Stimulated activated CD8-positive, alpha-beta memory T cell treated with anti-CD3 and anti-CD28 coated beads, Interleukin-12 subunit alpha, Interleukin-12 subunit beta, amount 100 ng/mL, for 24 hours (primary cell): Measurements from ENCODE around the gene GAS6.
"Not testable (repeated sequence)": the region's sequence is repeated elsewhere in the genome, so short reads cannot be mapped to it uniquely, and the experiment has no call there.

ENCODE experiments used
- DNase-seq: peaks from one replicate; pipeline ENCODE4 v3.0.0-alpha.2; 2020; ENCODE audit errors: extremely low read depth

Gene GAS6

GRCh38 chr13:113791226-113791625 lies 72.7 kb downstream of the GAS6 start:
- DNase-seq: no peak

- not testable (repeated sequence) for DNase-seq
Observed at GRCh38 chr13:113789931-113790330, 73.9 kb downstream of the GAS6 start.

GRCh38 chr13:113789167-113789566 lies 74.7 kb downstream of the GAS6 start:
- DNase-seq: no peak

GRCh38 chr13:113788413-113789135 lies 75.3 kb downstream of the GAS6 start:
- DNase-seq: no peak

GRCh38 chr13:113787694-113788093 lies 76.2 kb downstream of the GAS6 start:
- DNase-seq: no peak

GRCh38 chr13:113786262-113786841 lies 77.5 kb downstream of the GAS6 start:
- DNase-seq: no peak

- no peak for DNase-seq
Observed at GRCh38 chr13:113785051-113786010, 78.5 kb downstream of the GAS6 start.

GRCh38 chr13:113784645-113785024 lies 79.2 kb downstream of the GAS6 start:
- DNase-seq: no peak

GRCh38 chr13:113783966-113784644 lies 79.8 kb downstream of the GAS6 start:
- DNase-seq: no peak

- no peak for DNase-seq
Observed at GRCh38 chr13:113783200-113783881, 80.5 kb downstream of the GAS6 start.

GRCh38 chr13:113782472-113782871 lies 81.4 kb downstream of the GAS6 start:
- no peak for DNase-seq

GRCh38 chr13:113781571-113781970 lies 82.3 kb downstream of the GAS6 start:
- DNase-seq: no peak

GRCh38 chr13:113777311-113778260 lies 86.3 kb downstream of the GAS6 start:
- DNase-seq: no peak

- no peak for DNase-seq
Observed at GRCh38 chr13:113776231-113777125, 87.4 kb downstream of the GAS6 start.

- DNase-seq: no peak
Observed at GRCh38 chr13:113775451-113776145, 88.3 kb downstream of the GAS6 start.

- no peak for DNase-seq
Observed at GRCh38 chr13:113774177-113775107, 89.4 kb downstream of the GAS6 start.

- DNase-seq: no peak
Observed at GRCh38 chr13:113771709-113772331, 92.1 kb downstream of the GAS6 start.
